Thyroid gland (tissue), 4 donors: ENCODE data around the gene ATG3.

Source experiments
- CTCF ChIP-seq, 6 experiments: fragments of 200-600 bp in 3 of 6; fragments of 450-650 bp in 3 of 6; sonication (generic) in 3 of 6; IDR thresholded peaks; one replicate each; pipeline ENCODE4 v1.5.1; 2016 to 2019; ENCODE audit warnings: antibody characterized with exemption in 6 of 6, mild to moderate bottlenecking in 2 of 6, inconsistent platforms in 1 of 6, moderate library complexity in 1 of 6
- POLR2A ChIP-seq, 2 donors: fragments of 450-650 bp; IDR thresholded peaks; one replicate each; pipeline ENCODE4 v1.6.1; 2017; ENCODE audit warnings: antibody characterized with exemption in 2 of 2, mild to moderate bottlenecking in 2 of 2, moderate library complexity in 1 of 2

- TF ChIP-seq CTCF (IDR thresholded peaks at IDR 0.05) (no peak), POLR2A (IDR thresholded peaks at IDR 0.05) (no peak)
These were observed 55.9 kb downstream of the ATG3 start for GRCh38 chr3:112505907-112506306.
